KMS-11 (cell line): ENCODE results near the gene CD58.

ENCODE experiments used
- H2AFZ ChIP-seq: fragments of 200-600 bp; sonication (generic); 2 replicates; pipeline ENCODE4 v1.6.1; 2016; ENCODE audit warnings: antibody characterized with exemption, mixed run types, low read depth
- H3K27ac ChIP-seq: fragments of 200-600 bp; sonication (generic); 2 replicates; pipeline ENCODE4 v1.6.1; 2016; ENCODE audit warnings: mild to moderate bottlenecking, mixed run types
- H3K27me3 ChIP-seq: fragments of 200-600 bp; sonication (generic); 2 replicates; pipeline ENCODE4 v1.6.1; 2017; ENCODE audit warnings: mild to moderate bottlenecking, low read depth, mixed run types, moderate library complexity; ENCODE audit not compliant: insufficient read depth
- H3K36me3 ChIP-seq: fragments of 200-600 bp; sonication (generic); 2 replicates; pipeline ENCODE4 v1.6.1; 2017; ENCODE audit warnings: mild to moderate bottlenecking, mixed run types; ENCODE audit not compliant: insufficient read depth
- H3K4me1 ChIP-seq: fragments of 200-600 bp; sonication (generic); 2 replicates; pipeline ENCODE4 v1.6.1; 2016; ENCODE audit warnings: mild to moderate bottlenecking, low read depth, mixed run types; ENCODE audit not compliant: poor library complexity, severe bottlenecking
- H3K4me2 ChIP-seq: fragments of 200-600 bp; sonication (generic); 2 replicates; pipeline ENCODE4 v1.7.0; 2016; ENCODE audit warnings: mild to moderate bottlenecking, mixed run types
- H3K4me3 ChIP-seq: fragments of 200-600 bp; sonication (generic); IDR thresholded peaks from 2 replicates; pipeline ENCODE4 v1.6.1; 2017; ENCODE audit warnings: low read depth, low read length, mixed read lengths; ENCODE audit not compliant: insufficient read depth
- H3K79me2 ChIP-seq: fragments of 200-600 bp; sonication (generic); 2 replicates; pipeline ENCODE4 v1.6.1; 2016; ENCODE audit warnings: low read depth, mixed run types; ENCODE audit not compliant: insufficient read depth
- H3K9ac ChIP-seq: fragments of 200-600 bp; sonication (generic); 2 replicates; pipeline ENCODE4 v1.6.1; 2016; ENCODE audit warnings: mild to moderate bottlenecking, mixed run types
- H4K20me1 ChIP-seq: fragments of 200-600 bp; sonication (generic); 2 replicates; pipeline ENCODE4 v1.6.1; 2016; ENCODE audit warnings: mild to moderate bottlenecking, mixed run types; ENCODE audit not compliant: insufficient read depth
- CTCF ChIP-seq: fragments of 200-600 bp; sonication (generic); conservative IDR thresholded peaks from 2 replicates; pipeline ENCODE4 v1.6.1; 2017; ENCODE audit warnings: low read depth, mild to moderate bottlenecking, antibody characterized with exemption, low read length, moderate library complexity, mixed read lengths

Gene CD58

DNA sequence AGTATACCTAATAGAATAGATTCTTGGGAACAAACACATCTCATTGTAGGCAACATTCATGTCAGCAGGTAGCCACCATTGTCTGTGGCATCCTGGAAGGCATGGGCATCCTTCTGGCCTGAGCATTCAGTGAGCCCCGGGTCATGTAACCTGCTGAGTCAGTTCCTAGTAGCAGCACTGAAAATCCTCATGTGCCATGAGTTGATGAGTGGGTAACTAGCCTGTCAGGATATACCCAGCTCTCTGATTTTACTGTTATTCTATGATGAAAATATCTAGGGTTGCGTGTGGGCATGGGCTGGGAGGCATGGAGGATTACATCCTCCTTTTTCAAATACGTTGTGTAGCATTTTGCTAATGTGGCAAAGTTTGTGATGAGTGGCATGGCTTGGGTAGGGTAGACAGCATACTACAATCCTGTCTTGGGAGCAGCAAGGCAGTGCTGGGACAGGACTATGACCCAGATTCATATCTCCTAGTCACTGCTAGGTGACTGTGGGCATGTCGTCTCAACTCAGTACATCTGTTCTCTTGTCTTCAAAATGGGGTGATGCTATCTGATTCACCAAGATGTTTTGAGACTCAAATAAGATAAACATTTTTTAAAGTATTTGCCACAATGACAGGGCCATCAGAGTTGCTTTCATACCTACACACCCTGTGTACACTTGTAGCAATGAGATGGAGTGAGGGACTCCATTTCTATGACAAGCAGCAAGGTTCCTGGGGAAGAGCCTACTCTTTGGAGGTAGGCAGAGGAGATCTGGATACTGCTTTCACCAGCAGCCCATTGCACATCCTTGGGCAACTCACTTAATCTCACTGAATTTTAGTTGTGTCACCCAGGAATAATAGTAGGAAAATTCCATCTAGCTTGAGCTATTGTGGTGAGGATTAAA, 62.5 kb downstream of the CD58 start:
- Histone ChIP-seq H3K9ac (no peak overlapping the region), H2AFZ (no peak overlapping the region), H3K79me2 (no peaks in the 10 kb centered on the region), H3K4me3 (no peak overlapping the region), H4K20me1 (no peaks in the 10 kb centered on the region), H3K36me3 (no peaks in the 10 kb centered on the region; the same call in 1 of the 2 replicates), H3K27me3 (no peaks in the 10 kb centered on the region), H3K27ac (no peak overlapping the region), H3K4me2 (no peak overlapping the region), H3K4me1 (peaks cover 30% of the 10 kb centered on the region)
- TF ChIP-seq CTCF: no peak

DNA sequence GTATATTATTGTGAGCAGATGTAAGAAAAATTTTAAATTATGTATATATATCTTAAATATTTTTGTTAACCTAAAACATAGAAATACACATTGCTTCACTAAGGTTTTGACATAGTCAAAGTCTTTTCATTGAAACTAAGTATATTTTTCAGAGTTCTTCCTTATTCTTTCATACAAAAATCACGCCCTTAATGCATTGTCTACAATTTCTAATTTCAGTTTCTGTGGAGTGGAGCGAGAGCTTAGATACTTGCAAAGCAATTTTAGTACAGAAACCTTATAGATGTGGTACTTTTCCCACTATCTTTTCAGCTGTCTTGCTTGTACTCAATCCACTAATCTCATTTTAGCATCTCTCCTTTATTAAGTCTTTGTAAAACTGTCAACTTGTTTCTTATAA, 63.2 kb downstream of the CD58 start:
- TF ChIP-seq CTCF: no peak
- Histone ChIP-seq H3K27ac (no peak overlapping the region), H3K4me2 (no peak overlapping the region), H3K36me3 (no peaks in the 10 kb centered on the region; the same call in 1 of the 2 replicates), H3K79me2 (no peaks in the 10 kb centered on the region), H2AFZ (no peak overlapping the region), H3K4me1 (peaks cover 30% of the 10 kb centered on the region), H3K9ac (no peak overlapping the region), H3K27me3 (no peaks in the 10 kb centered on the region), H4K20me1 (no peaks in the 10 kb centered on the region), H3K4me3 (no peak overlapping the region)

DNA sequence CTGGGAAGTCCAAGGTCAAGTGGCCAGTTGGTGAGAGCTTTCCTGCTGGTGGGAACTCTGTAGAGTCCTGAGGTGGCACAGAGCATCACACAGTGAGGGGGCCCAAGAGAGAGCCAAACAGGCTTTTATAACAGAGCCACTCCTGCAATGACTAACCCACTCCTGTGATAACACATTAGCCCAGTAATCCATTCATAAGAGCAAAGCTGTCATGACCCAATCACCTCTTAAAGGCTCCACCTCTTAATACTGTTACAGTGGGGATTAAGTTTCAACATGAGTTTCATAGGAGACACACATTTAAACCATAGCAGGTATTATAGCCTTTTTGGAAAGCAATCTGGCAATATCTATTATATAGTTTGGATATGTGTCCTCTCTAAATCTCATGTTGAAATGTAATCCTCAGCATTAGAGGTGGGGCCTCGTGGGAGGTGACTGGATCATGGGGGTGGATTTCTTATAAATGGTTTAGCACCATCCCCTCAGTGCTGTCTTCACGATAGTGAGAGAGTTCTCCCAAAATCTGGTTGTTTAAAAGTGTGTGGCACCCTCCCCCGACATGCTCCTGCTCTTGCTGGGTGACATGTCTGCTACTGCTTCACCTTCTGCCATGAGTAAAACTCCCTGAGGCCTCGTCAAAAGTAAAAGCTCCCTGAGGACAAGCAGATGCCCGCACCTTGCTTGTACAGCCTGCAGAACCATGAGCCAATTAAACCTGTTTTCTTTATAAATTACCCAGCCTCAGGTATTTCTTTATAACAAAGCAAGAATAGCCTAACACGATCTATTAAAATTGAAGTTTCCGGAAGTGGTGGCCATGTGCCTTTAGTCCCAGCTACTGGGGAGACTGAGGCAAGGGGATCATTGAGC, 64.5 kb downstream of the CD58 start:
- Histone ChIP-seq H3K9ac (no peak overlapping the region), H4K20me1 (no peaks in the 10 kb centered on the region), H3K4me2 (no peak overlapping the region), H3K27ac (no peak overlapping the region), H3K27me3 (no peaks in the 10 kb centered on the region), H3K79me2 (no peaks in the 10 kb centered on the region), H3K4me3 (no peak overlapping the region), H3K4me1 (peaks cover 30% of the 10 kb centered on the region), H2AFZ (no peak overlapping the region), H3K36me3 (no peaks in the 10 kb centered on the region)
- no peak for TF ChIP-seq CTCF

DNA sequence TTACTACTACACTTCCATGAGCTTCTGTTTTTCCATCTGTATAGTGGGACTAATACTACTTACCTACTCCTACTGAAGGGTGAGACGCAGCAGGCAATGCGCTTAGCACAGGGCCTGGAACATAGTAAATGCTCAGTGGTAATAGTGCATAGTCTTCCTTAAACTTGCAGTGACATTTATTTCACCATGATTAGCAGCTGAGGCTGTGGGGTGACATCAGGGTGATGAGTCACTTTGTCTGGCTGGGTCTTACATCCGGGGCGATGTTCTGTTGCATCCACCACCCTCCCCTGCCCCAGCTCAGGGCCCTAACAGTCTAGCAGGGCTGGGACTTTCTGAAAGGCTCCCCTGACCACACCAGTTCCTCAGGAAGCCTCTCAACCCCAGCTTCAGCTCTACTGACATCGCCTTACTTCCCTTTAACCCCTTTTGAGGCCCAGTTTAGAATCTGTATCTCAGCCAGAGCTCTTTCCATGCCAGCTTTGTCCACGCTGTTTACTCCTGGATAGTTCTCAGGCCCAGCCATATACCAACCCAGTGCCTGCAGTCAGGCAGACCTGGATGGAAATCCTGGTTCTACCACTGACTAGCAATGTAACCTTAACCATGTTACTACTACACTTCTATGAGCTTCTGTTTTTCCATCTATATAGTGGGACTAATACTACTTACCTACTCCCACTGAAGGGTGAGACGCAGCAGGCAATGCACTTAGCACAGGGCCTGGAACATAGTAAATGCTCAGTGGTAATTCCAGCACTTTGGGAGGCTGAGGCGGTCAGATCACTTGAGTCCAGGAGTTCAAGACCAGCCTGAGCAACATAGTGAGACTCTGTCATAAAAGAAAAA, 66.3 kb downstream of the CD58 start:
- no peak overlapping the region for H3K9ac ChIP-seq
- TF ChIP-seq CTCF: no peak
- no peak overlapping the region for H2AFZ ChIP-seq
- no peaks in the 10 kb centered on the region for H4K20me1 ChIP-seq
- peak overlapping the region; percentile 33 for H3K27ac ChIP-seq
- no peak overlapping the region for H3K4me3 ChIP-seq
- peaks cover 29% of the 10 kb centered on the region for H3K4me1 ChIP-seq
- H3K79me2 ChIP-seq: no peaks in the 10 kb centered on the region
- H3K4me2 ChIP-seq: 0 out of 2 replicates have a peak overlapping the region, but pooled peaks have one; percentile 7
- H3K27me3 ChIP-seq: no peaks in the 10 kb centered on the region
- no peaks in the 10 kb centered on the region for H3K36me3 ChIP-seq
